Keratinocyte (primary cell): ENCODE results near the gene TCF21.

Source experiments
- EZH2 ChIP-seq: IDR thresholded peaks from one replicate; pipeline ENCODE4 v1.6.1; 2012; ENCODE audit warnings: inconsistent platforms, mild to moderate bottlenecking, low read length, moderate library complexity
- TF ChIP-seq, protein P1 (sequence below), 3 experiments: IDR thresholded peaks in 1 of 3; conservative IDR thresholded peaks in 1 of 3; optimal IDR thresholded peaks in 1 of 3; 2 replicates in 2 of 3; 3 replicates in 1 of 3; pipeline versions ENCODE3 to v1.5.1; 2011; ENCODE audit warnings: low read length in 3 of 3, mild to moderate bottlenecking in 3 of 3, moderate library complexity in 2 of 3, control low read depth in 1 of 3, inconsistent platforms in 1 of 3; ENCODE audit not compliant: insufficient read depth in 2 of 3; ENCODE audit errors: extremely low read depth in 1 of 3

DNA sequence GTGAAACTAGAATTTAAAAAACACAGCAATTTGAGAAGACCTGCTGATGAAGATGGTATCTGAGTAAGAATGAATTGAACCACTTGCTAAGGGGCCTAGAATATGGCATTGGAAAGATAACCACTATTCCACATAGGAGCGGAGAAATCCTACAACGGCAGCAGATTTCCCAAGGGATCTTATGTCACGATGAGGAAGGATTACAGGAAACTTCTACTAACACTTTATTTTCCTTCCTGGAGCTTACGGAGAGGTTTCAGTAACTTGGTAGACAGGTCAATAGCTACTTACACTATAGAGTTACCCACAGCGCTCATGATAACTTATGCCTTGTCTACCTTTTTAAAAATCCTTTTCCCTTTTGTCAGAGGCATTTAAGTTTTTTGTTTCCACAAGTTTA lies 11.8 kb upstream of the TCF21 start:
- TF ChIP-seq, protein P1, sequence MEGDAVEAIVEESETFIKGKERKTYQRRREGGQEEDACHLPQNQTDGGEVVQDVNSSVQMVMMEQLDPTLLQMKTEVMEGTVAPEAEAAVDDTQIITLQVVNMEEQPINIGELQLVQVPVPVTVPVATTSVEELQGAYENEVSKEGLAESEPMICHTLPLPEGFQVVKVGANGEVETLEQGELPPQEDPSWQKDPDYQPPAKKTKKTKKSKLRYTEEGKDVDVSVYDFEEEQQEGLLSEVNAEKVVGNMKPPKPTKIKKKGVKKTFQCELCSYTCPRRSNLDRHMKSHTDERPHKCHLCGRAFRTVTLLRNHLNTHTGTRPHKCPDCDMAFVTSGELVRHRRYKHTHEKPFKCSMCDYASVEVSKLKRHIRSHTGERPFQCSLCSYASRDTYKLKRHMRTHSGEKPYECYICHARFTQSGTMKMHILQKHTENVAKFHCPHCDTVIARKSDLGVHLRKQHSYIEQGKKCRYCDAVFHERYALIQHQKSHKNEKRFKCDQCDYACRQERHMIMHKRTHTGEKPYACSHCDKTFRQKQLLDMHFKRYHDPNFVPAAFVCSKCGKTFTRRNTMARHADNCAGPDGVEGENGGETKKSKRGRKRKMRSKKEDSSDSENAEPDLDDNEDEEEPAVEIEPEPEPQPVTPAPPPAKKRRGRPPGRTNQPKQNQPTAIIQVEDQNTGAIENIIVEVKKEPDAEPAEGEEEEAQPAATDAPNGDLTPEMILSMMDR (optimal IDR thresholded peaks at IDR 0.05 in 1 of 3, IDR thresholded peaks at IDR 0.05 in 1 of 3, conservative IDR thresholded peaks at IDR 0.05 in 1 of 3; ENCODE audit: extremely low read depth in 1 of 3, insufficient read depth in 2 of 3, low read length in 3 of 3), result no peak
- TF ChIP-seq EZH2, result no peak
